Left lung (tissue), 10 donors: ENCODE measurements around the gene IGSF5. TPM values are rescaled to one million over a fixed set of nuclear protein-coding genes. Genes with fewer than 3 reads are reported as not detected.

Experiments
- ATAC-seq: fragments of 200-7000 bp; cut with Tn5 transposase; one replicate; pipeline ENCODE4 v1.9.1; 2020; ENCODE audit warnings: moderate library complexity
- DNase-seq, 4 donors: peaks; one replicate each; pipeline ENCODE4 v3.0.0-alpha.2; 2013 to 2020
- H3K27ac ChIP-seq, 2 donors: fragments of 200-600 bp; sonication (generic) in 1 of 2; one replicate each; pipeline versions ENCODE4 v1.5.0 to v1.8.0; 2020 to 2021
- H3K27me3 ChIP-seq, 2 donors: fragments of 200-600 bp; sonication (generic) in 1 of 2; one replicate each; pipeline versions ENCODE4 v1.5.0 to v1.8.0; 2020 to 2021
- H3K36me3 ChIP-seq, 2 donors: fragments of 200-600 bp; sonication (generic) in 1 of 2; one replicate each; pipeline versions ENCODE4 v1.5.0 to v1.8.0; 2020 to 2021
- H3K4me1 ChIP-seq, 2 donors: fragments of 200-600 bp; one replicate each; pipeline ENCODE4 v1.8.0; 2021
- H3K4me3 ChIP-seq, 2 donors: fragments of 200-600 bp; sonication (generic) in 1 of 2; one replicate each; pipeline versions ENCODE4 v1.5.0 to v1.8.0; 2020 to 2021; ENCODE audit warnings: mild to moderate bottlenecking in 1 of 2
- H3K9me3 ChIP-seq, 2 donors: fragments of 200-600 bp; sonication (generic) in 1 of 2; one replicate each; pipeline versions ENCODE4 v1.5.0 to v1.8.0; 2020 to 2021
- CTCF ChIP-seq, 2 donors: fragments of 200-600 bp; sonication (generic) in 1 of 2; IDR thresholded peaks; one replicate each; pipeline versions ENCODE4 v1.5.0 to v1.8.0; 2021; ENCODE audit warnings: antibody characterized with exemption in 2 of 2
- intact Hi-C, 2 donors: fragments of 100-400 bp; cut with DNase I; formaldehyde crosslinking; loops; one replicate each; pipeline versions ENCODE4 v1.11.2 to v1.14.2; 2022
- polyA plus RNA-seq, 6 donors: library from polyadenylated mRNA; unstranded; fragments of 120-200 nt; gene quantifications; one replicate each; pipeline ENCODE4 v1.2.1, GENCODE V29; 2013; ENCODE audit not compliant: insufficient read length in 6 of 6
- total RNA-seq, 2 donors: library from RNA; stranded (reverse); fragmentation: NEBNext Ultra II Directional; extraction: Animal tissue kit (Norgen Biotek cat#: 25700); gene quantifications; one replicate each; pipeline ENCODE4 v1.2.1, GENCODE V29; 2021
- donor health status: DM: no; HTN: yes; CAD: no.
- donor health status: DM: no; HTN: no; CAD: no.

Gene IGSF5
- total and polyA plus RNA-seq, 8 donors: 0.24 to 0.70 (median 0.39) TPM; not detected in 2

- no peaks in the 10 kb centered on the region for H3K4me1 ChIP-seq
- DNase-seq (peak in 2 of 4 donors; percentile 29 to 35), ATAC-seq (no peak)
- H3K4me3 ChIP-seq: no peak overlapping the region
- no peaks in the 10 kb centered on the region for H3K27me3 ChIP-seq
- no peak for TF ChIP-seq CTCF (IDR thresholded peaks at IDR 0.05)
- no peaks in the 10 kb centered on the region for H3K36me3 ChIP-seq
- intact Hi-C loops: no loop called here
- H3K27ac ChIP-seq: no peak overlapping the region
- no peaks in the 10 kb centered on the region for H3K9me3 ChIP-seq
Measured at GRCh38 chr21:39800311-39800710, 55.3 kb downstream of the IGSF5 start.

- H3K36me3 ChIP-seq: no peaks in the 10 kb centered on the region
- DNase-seq (no peak), ATAC-seq (no peak)
- intact Hi-C loops: no loop called here
- no peaks in the 10 kb centered on the region for H3K9me3 ChIP-seq
- TF ChIP-seq CTCF (IDR thresholded peaks at IDR 0.05): no peak
- no peaks in the 10 kb centered on the region for H3K27me3 ChIP-seq
- no peak overlapping the region for H3K27ac ChIP-seq
- H3K4me1 ChIP-seq: no peaks in the 10 kb centered on the region
- H3K4me3 ChIP-seq: no peak overlapping the region
Measured at GRCh38 chr21:39802217-39802616, 57.2 kb downstream of the IGSF5 start.

- H3K4me3 ChIP-seq: no peak overlapping the region
- ATAC-seq: no peak
- no peaks in the 10 kb centered on the region for H3K9me3 ChIP-seq
- intact Hi-C loops: no loop called here
- no peak for TF ChIP-seq CTCF (IDR thresholded peaks at IDR 0.05)
- no peaks in the 10 kb centered on the region for H3K27me3 ChIP-seq
- H3K4me1 ChIP-seq: no peaks in the 10 kb centered on the region
- H3K27ac ChIP-seq: no peak overlapping the region
- H3K36me3 ChIP-seq: no peaks in the 10 kb centered on the region
- no peak for DNase-seq
Measured at GRCh38 chr21:39803393-39803792, 58.4 kb downstream of the IGSF5 start.

GRCh38 chr21:39804240-39804639 lies 59.3 kb downstream of the IGSF5 start:
- intact Hi-C loops: no loop called here
- no peak for ATAC-seq
- no peak overlapping the region for H3K4me3 ChIP-seq
- no peaks in the 10 kb centered on the region for H3K9me3 ChIP-seq
- H3K27me3 ChIP-seq: no peaks in the 10 kb centered on the region
- H3K36me3 ChIP-seq: no peaks in the 10 kb centered on the region
- no peak for DNase-seq
- no peak overlapping the region for H3K27ac ChIP-seq
- H3K4me1 ChIP-seq: no peaks in the 10 kb centered on the region
- TF ChIP-seq CTCF (IDR thresholded peaks at IDR 0.05): no peak

GRCh38 chr21:39805983-39806382 lies 61.0 kb downstream of the IGSF5 start:
- Histone ChIP-seq H3K4me3 (no peak overlapping the region), H3K27ac (no peak overlapping the region), H3K27me3 (no peaks in the 10 kb centered on the region), H3K4me1 (no peaks in the 10 kb centered on the region), H3K9me3 (no peaks in the 10 kb centered on the region), H3K36me3 (no peaks in the 10 kb centered on the region)
- TF ChIP-seq CTCF (IDR thresholded peaks at IDR 0.05): no peak
- peak; percentile 44 for ATAC-seq
- intact Hi-C loops: no loop called here
- DNase-seq: peak in 1 of 4 donors; percentile 24
